Measurements from ENCODE around the gene MYOM3.

DNA sequence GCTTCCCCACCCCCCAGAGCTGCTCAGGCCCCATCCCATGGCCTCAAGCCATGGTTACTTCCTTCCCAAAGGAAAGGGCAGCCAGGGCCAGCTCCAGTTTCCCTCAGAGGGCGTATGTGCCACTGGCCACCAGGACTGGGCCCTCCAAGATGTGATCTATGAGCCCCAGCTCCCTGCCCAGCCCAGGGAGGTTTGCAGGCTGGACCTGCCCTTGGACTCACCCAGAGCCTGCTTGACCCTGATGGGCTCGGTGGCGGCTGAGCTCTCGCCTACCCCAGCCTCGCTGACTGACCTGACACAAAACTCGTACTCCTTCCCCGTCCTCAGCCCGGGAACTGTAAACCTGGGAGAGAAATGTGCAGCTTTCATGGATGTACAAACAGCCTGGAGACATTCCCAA, 29.6 kb downstream of the MYOM3 start:
- TF ChIP-seq, protein P1, sequence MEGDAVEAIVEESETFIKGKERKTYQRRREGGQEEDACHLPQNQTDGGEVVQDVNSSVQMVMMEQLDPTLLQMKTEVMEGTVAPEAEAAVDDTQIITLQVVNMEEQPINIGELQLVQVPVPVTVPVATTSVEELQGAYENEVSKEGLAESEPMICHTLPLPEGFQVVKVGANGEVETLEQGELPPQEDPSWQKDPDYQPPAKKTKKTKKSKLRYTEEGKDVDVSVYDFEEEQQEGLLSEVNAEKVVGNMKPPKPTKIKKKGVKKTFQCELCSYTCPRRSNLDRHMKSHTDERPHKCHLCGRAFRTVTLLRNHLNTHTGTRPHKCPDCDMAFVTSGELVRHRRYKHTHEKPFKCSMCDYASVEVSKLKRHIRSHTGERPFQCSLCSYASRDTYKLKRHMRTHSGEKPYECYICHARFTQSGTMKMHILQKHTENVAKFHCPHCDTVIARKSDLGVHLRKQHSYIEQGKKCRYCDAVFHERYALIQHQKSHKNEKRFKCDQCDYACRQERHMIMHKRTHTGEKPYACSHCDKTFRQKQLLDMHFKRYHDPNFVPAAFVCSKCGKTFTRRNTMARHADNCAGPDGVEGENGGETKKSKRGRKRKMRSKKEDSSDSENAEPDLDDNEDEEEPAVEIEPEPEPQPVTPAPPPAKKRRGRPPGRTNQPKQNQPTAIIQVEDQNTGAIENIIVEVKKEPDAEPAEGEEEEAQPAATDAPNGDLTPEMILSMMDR (IDR thresholded peaks at IDR 0.05) = no peak
- TF ChIP-seq POLR2AphosphoS5 (IDR thresholded peaks at IDR 0.05) = no peak
